SH-SY5Y (cell line): Measurements from ENCODE around the gene IL32.

ENCODE experiments used
- GATA2 ChIP-seq: IDR thresholded peaks from 2 replicates; pipeline ENCODE4 v1.6.1; 2011; ENCODE audit warnings: mild to moderate bottlenecking, low read depth, low read length
- GATA3 ChIP-seq: IDR thresholded peaks from 2 replicates; pipeline ENCODE4 v1.6.1; 2011; ENCODE audit warnings: low read depth, mild to moderate bottlenecking, low read length, moderate library complexity

GRCh38 chr16:3021449-3022207 is 43.8 kb upstream of the IL32 start:
- TF ChIP-seq GATA2, result no peak
- TF ChIP-seq GATA3, result no peak
